ENCODE results near the gene PRKAG2.

The PRKAG2 gene

GRCh38 chr7:151741585-151741984 lies 135.3 kb downstream of the PRKAG2 start:
- H3K27ac ChIP-seq, result no peak overlapping the region

GRCh38 chr7:151740081-151740851 lies 136.6 kb downstream of the PRKAG2 start:
- TF ChIP-seq CTCF (conservative IDR thresholded peaks at IDR 0.05), result no peak
- H3K27ac ChIP-seq, result no peak overlapping the region

More at GRCh38 chr7:151741585-151741984, 135.3 kb downstream of the PRKAG2 start:
- TF ChIP-seq CTCF (conservative IDR thresholded peaks at IDR 0.05), result no peak

GRCh38 chr7:151738925-151739324 lies 138.0 kb downstream of the PRKAG2 start:
- no peak for TF ChIP-seq CTCF (conservative IDR thresholded peaks at IDR 0.05)
- H3K27ac ChIP-seq, result no peak overlapping the region

- H3K27ac ChIP-seq, result peak overlapping the region; percentile 82
- TF ChIP-seq CTCF (conservative IDR thresholded peaks at IDR 0.05), result peak; percentile 49
Measured at GRCh38 chr7:151736403-151736909, 140.5 kb downstream of the PRKAG2 start.

GRCh38 chr7:151735851-151736402 lies 141.0 kb downstream of the PRKAG2 start:
- no peak for TF ChIP-seq CTCF (conservative IDR thresholded peaks at IDR 0.05)
- H3K27ac ChIP-seq, result peak overlapping the region; percentile 82

- peak overlapping the region; percentile 82 for H3K27ac ChIP-seq
- TF ChIP-seq CTCF (conservative IDR thresholded peaks at IDR 0.05), result no peak
Measured at GRCh38 chr7:151735186-151735850, 141.6 kb downstream of the PRKAG2 start.

Measured in VCaP (cell line).